ENCODE results near the gene CCL20. TPM values are rescaled to one million over a fixed set of nuclear protein-coding genes. Genes with fewer than 3 reads are reported as not detected.
"Not testable (repeated sequence)": the region's sequence is repeated elsewhere in the genome, so short reads cannot be mapped to it uniquely, and the experiment has no call there.

The CCL20 gene
- total RNA-seq, 2 donors from 2014 or later = 24.3 to 39.7 TPM

DNA sequence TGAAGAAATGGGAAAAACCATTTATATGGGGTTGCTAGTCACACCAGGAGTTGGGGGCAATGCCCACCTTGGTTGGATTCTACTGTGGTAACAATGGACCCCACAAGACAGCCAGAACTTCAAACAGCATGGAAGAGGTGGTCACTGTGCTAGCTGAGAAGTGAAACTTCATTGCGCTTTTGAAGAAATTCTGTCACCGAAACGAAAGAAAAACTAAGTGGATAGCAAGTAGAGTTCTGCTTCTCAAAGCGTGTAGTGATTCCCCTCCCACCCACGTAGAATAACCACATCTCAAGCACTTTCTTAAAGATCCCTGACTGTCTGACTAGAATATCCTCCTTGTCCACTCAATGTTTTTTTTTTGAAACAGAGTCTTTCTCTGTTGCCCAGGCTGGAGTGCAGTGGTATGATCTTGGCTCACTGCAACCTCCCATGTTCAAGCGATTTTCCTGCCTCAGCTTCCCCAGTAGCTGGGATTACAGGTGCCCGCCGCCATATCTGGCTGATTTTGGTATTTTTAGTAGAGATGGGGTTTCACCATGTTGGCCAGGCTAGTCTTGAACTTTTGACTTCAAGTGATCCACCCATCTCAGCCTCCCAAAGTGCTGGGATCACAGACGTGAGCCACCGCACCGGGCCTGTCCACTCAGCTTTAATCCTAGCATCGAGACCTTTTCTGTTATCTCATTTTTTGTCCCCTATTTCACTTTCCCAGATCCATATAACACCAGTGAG lies 30.1 kb upstream of the CCL20 start:
- no peaks in the 10 kb centered on the region for H3K36me3 Mint-ChIP-seq (ENCODE audit: low read depth)
- DNase-seq = no peak
- peak; percentile 93 for ATAC-seq
- no peaks in the 10 kb centered on the region for H3K9me3 ChIP-seq (ENCODE audit: control insufficient read depth, low read length, poor library complexity, severe bottlenecking)
- peaks cover 24% of the 10 kb centered on the region for H3K4me1 Mint-ChIP-seq
- H3K27me3 Mint-ChIP-seq = no peaks in the 10 kb centered on the region
- H3K27ac Mint-ChIP-seq = peak overlapping the region; percentile 97
- H3K4me3 Mint-ChIP-seq = peak overlapping the region; percentile 86

GRCh38 chr2:227785293-227785692 lies 28.3 kb upstream of the CCL20 start:
- DNase-seq (no peak), ATAC-seq (no peak)
- Mint-ChIP-seq H3K4me3 (no peak overlapping the region), H3K36me3 (ENCODE audit: low read depth) (peaks cover 2% of the 10 kb centered on the region), H3K27me3 (no peaks in the 10 kb centered on the region), H3K27ac (peak overlapping the region; percentile 54), H3K4me1 (peaks cover 26% of the 10 kb centered on the region)
- no peaks in the 10 kb centered on the region for H3K9me3 ChIP-seq (ENCODE audit: control insufficient read depth, low read length, poor library complexity, severe bottlenecking)

GRCh38 chr2:227788561-227789018 lies 25.1 kb upstream of the CCL20 start:
- peaks cover 7% of the 10 kb centered on the region for H3K4me1 Mint-ChIP-seq
- H3K9me3 ChIP-seq (ENCODE audit: control insufficient read depth, low read length, poor library complexity, severe bottlenecking) = no peaks in the 10 kb centered on the region
- ATAC-seq (no peak), DNase-seq (no peak)
- H3K4me3 Mint-ChIP-seq = no peak overlapping the region
- H3K27me3 Mint-ChIP-seq = no peaks in the 10 kb centered on the region
- no peak overlapping the region for H3K27ac Mint-ChIP-seq
- peaks cover 2% of the 10 kb centered on the region for H3K36me3 Mint-ChIP-seq (ENCODE audit: low read depth)

DNA sequence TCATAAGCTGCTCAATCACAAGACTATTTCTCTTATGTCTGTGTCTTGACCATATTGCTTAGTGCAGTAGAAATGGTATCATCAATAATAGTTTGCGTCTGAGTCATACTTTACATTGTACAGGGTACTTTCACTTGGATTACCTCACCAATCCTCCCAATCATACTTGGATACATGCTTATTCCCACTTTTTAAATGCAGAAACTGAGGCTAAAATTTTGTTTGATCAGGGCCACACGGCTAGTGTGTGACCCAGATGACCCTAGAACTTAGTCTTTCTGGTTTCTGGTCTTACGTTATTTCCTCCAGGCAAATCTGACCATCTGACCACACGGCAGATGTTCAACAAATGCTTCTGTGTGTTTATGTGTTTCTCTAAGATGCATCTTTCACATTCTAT lies 23.8 kb upstream of the CCL20 start:
- Mint-ChIP-seq H3K27me3 (no peaks in the 10 kb centered on the region), H3K4me1 (peaks cover 2% of the 10 kb centered on the region), H3K4me3 (no peak overlapping the region), H3K27ac (no peak overlapping the region), H3K36me3 (ENCODE audit: low read depth) (peaks cover 2% of the 10 kb centered on the region)
- ATAC-seq (no peak), DNase-seq (no peak)
- H3K9me3 ChIP-seq (ENCODE audit: control insufficient read depth, low read length, poor library complexity, severe bottlenecking) = no peaks in the 10 kb centered on the region

GRCh38 chr2:227793148-227793712 lies 20.4 kb upstream of the CCL20 start:
- H3K27ac Mint-ChIP-seq = no peak overlapping the region
- no peaks in the 10 kb centered on the region for H3K27me3 Mint-ChIP-seq
- H3K36me3 Mint-ChIP-seq (ENCODE audit: low read depth) = peaks cover 2% of the 10 kb centered on the region
- H3K4me3 Mint-ChIP-seq = no peak overlapping the region
- DNase-seq (no peak), ATAC-seq (no peak)
- H3K9me3 ChIP-seq (ENCODE audit: control insufficient read depth, low read length, poor library complexity, severe bottlenecking) = no peaks in the 10 kb centered on the region
- H3K4me1 Mint-ChIP-seq = peaks cover 4% of the 10 kb centered on the region

GRCh38 chr2:227796045-227796711 lies 17.5 kb upstream of the CCL20 start:
- no peaks in the 10 kb centered on the region for H3K9me3 ChIP-seq (ENCODE audit: control insufficient read depth, low read length, poor library complexity, severe bottlenecking)
- ATAC-seq = no peak
- peaks cover 5% of the 10 kb centered on the region for H3K4me1 Mint-ChIP-seq
- H3K36me3 Mint-ChIP-seq (ENCODE audit: low read depth) = peaks cover 2% of the 10 kb centered on the region
- no peak for DNase-seq
- H3K4me3 Mint-ChIP-seq = no peak overlapping the region
- H3K27ac Mint-ChIP-seq = no peak overlapping the region
- H3K27me3 Mint-ChIP-seq = no peaks in the 10 kb centered on the region

GRCh38 chr2:227796768-227797167 lies 16.9 kb upstream of the CCL20 start:
- not testable (repeated sequence) for DNase-seq; H3K9me3 ChIP-seq (ENCODE audit: control insufficient read depth, low read length, poor library complexity, severe bottlenecking); ATAC-seq; H3K4me3 Mint-ChIP-seq; H3K27ac Mint-ChIP-seq; H3K36me3 Mint-ChIP-seq (ENCODE audit: low read depth); H3K4me1 Mint-ChIP-seq; H3K27me3 Mint-ChIP-seq

GRCh38 chr2:227799202-227799601 lies 14.4 kb upstream of the CCL20 start:
- ATAC-seq (no peak), DNase-seq (no peak)
- Mint-ChIP-seq H3K4me1 (peaks cover 9% of the 10 kb centered on the region), H3K36me3 (ENCODE audit: low read depth) (peaks cover 2% of the 10 kb centered on the region), H3K27me3 (no peaks in the 10 kb centered on the region), H3K27ac (no peak overlapping the region), H3K4me3 (no peak overlapping the region)
- H3K9me3 ChIP-seq (ENCODE audit: control insufficient read depth, low read length, poor library complexity, severe bottlenecking) = no peaks in the 10 kb centered on the region

GRCh38 chr2:227802882-227803281 lies 10.8 kb upstream of the CCL20 start:
- DNase-seq (no peak), ATAC-seq (no peak)
- no peak overlapping the region for H3K27ac Mint-ChIP-seq
- H3K4me1 Mint-ChIP-seq = peaks cover 24% of the 10 kb centered on the region
- H3K27me3 Mint-ChIP-seq = no peaks in the 10 kb centered on the region
- no peaks in the 10 kb centered on the region for H3K9me3 ChIP-seq (ENCODE audit: control insufficient read depth, low read length, poor library complexity, severe bottlenecking)
- no peak overlapping the region for H3K4me3 Mint-ChIP-seq
- H3K36me3 Mint-ChIP-seq (ENCODE audit: low read depth) = peaks cover 2% of the 10 kb centered on the region

DNA sequence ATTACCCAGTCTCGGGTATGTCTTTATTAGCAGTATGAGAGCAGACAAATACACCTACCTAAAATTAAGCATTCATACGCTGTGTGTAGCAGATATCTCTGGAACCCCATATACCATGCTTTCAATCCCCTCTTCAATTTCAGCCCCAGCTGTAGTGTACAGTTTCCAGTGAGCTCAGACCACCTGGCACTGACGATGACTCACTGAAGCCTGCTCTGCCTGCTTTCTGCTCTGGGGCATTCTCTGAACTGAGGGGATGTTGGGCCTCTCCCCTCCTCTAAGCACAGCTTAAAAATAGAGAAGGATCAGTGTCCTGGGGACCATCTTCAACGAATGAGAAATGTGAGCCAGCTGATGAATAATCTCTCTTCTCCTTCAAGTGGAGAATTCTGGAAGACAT lies 8.7 kb upstream of the CCL20 start:
- no peaks in the 10 kb centered on the region for H3K9me3 ChIP-seq (ENCODE audit: control insufficient read depth, low read length, poor library complexity, severe bottlenecking)
- Mint-ChIP-seq H3K4me3 (no peak overlapping the region), H3K36me3 (ENCODE audit: low read depth) (peaks cover 2% of the 10 kb centered on the region), H3K27me3 (no peaks in the 10 kb centered on the region), H3K4me1 (peaks cover 33% of the 10 kb centered on the region), H3K27ac (peak overlapping the region; percentile 98)
- ATAC-seq (peak; percentile 36), DNase-seq (no peak)

DNA sequence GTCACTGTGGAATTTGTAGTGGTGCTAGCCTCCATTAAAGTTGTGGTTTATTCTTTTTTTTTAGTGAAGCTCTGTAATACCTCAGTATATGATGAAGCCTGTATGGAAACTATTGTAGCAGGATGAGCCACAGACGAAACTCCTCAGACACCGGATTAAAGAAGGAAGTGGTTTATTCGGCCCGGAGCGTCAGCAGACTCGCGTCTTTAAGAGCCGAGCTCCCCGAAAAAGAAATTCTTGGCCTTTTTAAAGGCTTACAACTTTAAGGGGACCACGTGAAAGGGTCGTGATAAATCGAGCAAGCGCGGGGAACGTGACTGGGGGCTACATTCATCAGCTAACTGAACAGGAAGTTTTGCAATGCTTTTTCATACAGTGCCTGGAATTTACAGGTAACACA lies 8.1 kb upstream of the CCL20 start:
- no peaks in the 10 kb centered on the region for H3K27me3 Mint-ChIP-seq
- ATAC-seq = peak; percentile 89
- peaks cover 1% of the 10 kb centered on the region for H3K36me3 Mint-ChIP-seq (ENCODE audit: low read depth)
- peak overlapping the region; percentile 86 for H3K4me3 Mint-ChIP-seq
- H3K4me1 Mint-ChIP-seq = peaks cover 34% of the 10 kb centered on the region
- peak overlapping the region; percentile 98 for H3K27ac Mint-ChIP-seq
- no peaks in the 10 kb centered on the region for H3K9me3 ChIP-seq (ENCODE audit: control insufficient read depth, low read length, poor library complexity, severe bottlenecking)
- DNase-seq = peak; percentile 19 to 65 (median 47)

DNA sequence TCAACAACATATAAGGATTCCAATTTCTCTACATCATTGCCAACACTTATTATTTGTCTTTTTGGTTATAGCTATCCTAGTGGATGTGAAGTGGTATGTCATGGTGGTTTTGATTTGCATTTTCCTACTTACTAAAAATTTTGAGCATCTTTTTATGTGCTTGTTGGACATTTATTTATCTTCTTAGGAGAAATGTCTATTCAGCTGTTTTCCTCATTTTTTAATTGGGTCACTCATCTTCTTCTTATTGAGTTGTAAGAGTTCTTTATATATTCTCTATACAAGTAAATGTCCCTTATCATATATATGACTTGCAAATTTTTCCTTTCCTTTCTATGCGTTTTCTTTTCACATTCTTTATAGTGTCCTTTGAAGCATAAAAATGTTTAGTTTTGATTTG lies 4.7 kb upstream of the CCL20 start:
- H3K9me3 ChIP-seq (ENCODE audit: control insufficient read depth, low read length, poor library complexity, severe bottlenecking) = no peaks in the 10 kb centered on the region
- Mint-ChIP-seq H3K4me1 (peaks cover 52% of the 10 kb centered on the region), H3K27me3 (no peaks in the 10 kb centered on the region), H3K4me3 (no peak overlapping the region), H3K36me3 (ENCODE audit: low read depth) (peaks cover 3% of the 10 kb centered on the region), H3K27ac (peak overlapping the region; percentile 98)
- ATAC-seq (no peak), DNase-seq (no peak)

DNA sequence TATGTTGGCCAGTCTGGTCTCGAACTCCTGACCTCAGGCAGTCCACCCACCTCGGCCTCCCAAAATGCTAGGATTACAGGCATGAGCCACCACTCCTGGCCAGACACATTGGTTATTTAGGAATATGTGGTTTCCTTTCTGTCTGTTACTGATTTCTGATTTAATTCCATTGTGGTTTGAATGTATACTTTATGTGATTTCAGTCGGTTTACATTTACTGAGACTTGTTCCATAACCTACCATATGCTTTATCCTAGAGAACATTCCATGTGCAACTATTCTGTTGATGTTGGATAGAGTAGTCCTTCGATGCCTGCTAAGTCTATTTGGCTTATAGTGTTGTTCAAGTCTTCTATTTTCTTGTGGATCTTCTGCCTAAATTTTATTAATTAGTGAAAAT lies 1.6 kb upstream of the CCL20 start:
- ATAC-seq = no peak
- peak overlapping the region; percentile 76 for H3K4me3 Mint-ChIP-seq

More for the DNA sequence above, 1.6 kb upstream of the CCL20 start:
- Mint-ChIP-seq H3K27ac (peak overlapping the region; percentile 99), H3K4me1 (peaks cover 42% of the 10 kb centered on the region), H3K27me3 (no peaks in the 10 kb centered on the region), H3K36me3 (ENCODE audit: low read depth) (peaks cover 4% of the 10 kb centered on the region)
- peaks cover 3% of the 10 kb centered on the region for H3K9me3 ChIP-seq (ENCODE audit: control insufficient read depth, low read length, poor library complexity, severe bottlenecking)
- DNase-seq = no peak

Data from T-helper 17 cell (primary cell).